Mucosa of descending colon (tissue), 3 donors: ENCODE data around the gene CIB4. TPM values are rescaled to one million over a fixed set of nuclear protein-coding genes. Genes with fewer than 3 reads are reported as not detected.

ENCODE experiments used
- ATAC-seq: fragments of 200-7000 bp; cut with Tn5 transposase; one replicate; pipeline ENCODE4 v1.9.1; 2020; ENCODE audit warnings: mild to moderate bottlenecking, moderate library complexity
- DNase-seq, 3 donors: peaks; one replicate each; pipeline ENCODE4 v3.0.0-alpha.2; 2020
- H3K36me3 ChIP-seq: fragments of 200-600 bp; one replicate; pipeline ENCODE4 v1.8.0; 2021; ENCODE audit warnings: low read depth, mild to moderate bottlenecking
- H3K4me1 ChIP-seq: fragments of 200-600 bp; one replicate; pipeline ENCODE4 v1.8.0; 2021; ENCODE audit warnings: low read depth, mild to moderate bottlenecking
- H3K4me3 ChIP-seq: fragments of 200-600 bp; one replicate; pipeline ENCODE4 v1.8.0; 2021; ENCODE audit warnings: mild to moderate bottlenecking
- H3K9me3 ChIP-seq: fragments of 200-600 bp; one replicate; pipeline ENCODE4 v1.8.0; 2021; ENCODE audit warnings: mild to moderate bottlenecking
- CTCF ChIP-seq: fragments of 200-600 bp; IDR thresholded peaks from one replicate; pipeline ENCODE4 v1.8.0; 2022; ENCODE audit warnings: antibody characterized with exemption, mild to moderate bottlenecking
- intact Hi-C, 2 donors: fragments of 100-400 bp; cut with DNase I in 1 of 2; cut with micrococcal nuclease in 1 of 2; formaldehyde crosslinking; loops; one replicate each; pipeline versions ENCODE4 v1.11.0 to v1.11.1; 2022; cut with DNase I, micrococcal nuclease
- total RNA-seq, 3 donors: library from RNA; stranded (reverse); fragmentation: NEBNext Ultra II Directional in 2 of 3; extraction: Animal tissue kit (Norgen Biotek cat#: 25700) in 2 of 3; gene quantifications; one replicate each; pipeline versions ENCODE4 v1.2.1 to v1.2.4, GENCODE V29; 2021 to 2023
- donor health status: DM: no; HTN: no; CAD: no; lungs with moderate emphysema.
- donor health status: DM: no; HTN: no; CAD: no.
- donor health status: DM: no; HTN: yes; CAD: no.

Gene CIB4
- total RNA-seq, 3 donors from 2014 or later: 0.60 TPM; not detected in 2

- H3K36me3 ChIP-seq: no peaks in the 10 kb centered on the region
- no peak for DNase-seq
- H3K4me1 ChIP-seq: no peaks in the 10 kb centered on the region
- TF ChIP-seq CTCF: no peak
- ATAC-seq: peak; percentile 68
- no peaks in the 10 kb centered on the region for H3K9me3 ChIP-seq
- H3K4me3 ChIP-seq: no peak overlapping the region
- intact Hi-C loops: no loop called here
Measured at GRCh38 chr2:26623541-26624495, 17.3 kb downstream of the CIB4 start.

DNA sequence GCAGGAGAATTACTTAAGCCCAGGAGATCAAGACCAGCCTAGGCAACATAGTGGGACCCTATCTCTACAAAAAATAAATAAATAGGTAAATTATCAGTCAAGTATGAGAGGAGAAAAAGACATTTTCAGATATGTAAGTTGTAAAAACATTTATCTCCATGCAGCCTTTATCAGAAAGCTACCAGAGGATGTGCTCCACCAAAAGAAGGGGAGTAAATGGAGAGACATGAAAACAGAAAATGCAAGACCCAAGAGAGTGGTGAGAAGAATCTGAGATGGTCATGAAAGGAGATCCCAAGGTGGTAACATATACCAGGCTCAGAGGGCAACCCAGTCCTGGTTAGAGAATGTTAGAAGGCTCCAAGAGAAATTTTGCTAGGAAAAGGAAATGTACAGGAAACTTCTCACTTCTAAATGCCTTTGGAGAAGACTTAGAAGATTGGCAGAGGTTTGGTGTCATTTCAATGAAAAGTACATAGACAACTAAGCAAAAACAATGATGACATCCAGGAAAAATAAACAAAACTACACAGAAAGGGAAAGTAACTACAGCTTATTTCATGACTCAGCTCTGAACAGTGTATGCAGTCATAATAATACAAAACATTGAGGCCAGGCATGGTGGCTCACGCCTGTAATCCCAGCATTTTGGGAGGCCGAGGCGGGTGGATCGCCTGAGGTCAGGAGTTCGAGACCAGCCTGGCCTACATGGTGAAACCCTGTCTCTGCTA is 19.5 kb downstream of the CIB4 start:
- Histone ChIP-seq H3K4me1 (no peaks in the 10 kb centered on the region), H3K9me3 (no peaks in the 10 kb centered on the region), H3K4me3 (no peak overlapping the region), H3K36me3 (no peaks in the 10 kb centered on the region)
- intact Hi-C loops: no loop called here
- TF ChIP-seq CTCF: no peak
- ATAC-seq: no peak
- DNase-seq: no peak

- Histone ChIP-seq H3K4me3 (no peak overlapping the region), H3K9me3 (no peaks in the 10 kb centered on the region), H3K36me3 (no peaks in the 10 kb centered on the region), H3K4me1 (no peaks in the 10 kb centered on the region)
- ATAC-seq: no peak
- intact Hi-C loops: no loop called here
- no peak for DNase-seq
- no peak for TF ChIP-seq CTCF
Measured at GRCh38 chr2:26620031-26620605, 21.0 kb downstream of the CIB4 start.

GRCh38 chr2:26619521-26619951 is 21.6 kb downstream of the CIB4 start:
- DNase-seq: no peak
- H3K4me1 ChIP-seq: no peaks in the 10 kb centered on the region
- no peaks in the 10 kb centered on the region for H3K36me3 ChIP-seq
- no peaks in the 10 kb centered on the region for H3K9me3 ChIP-seq
- TF ChIP-seq CTCF: no peak
- intact Hi-C loops: no loop called here
- H3K4me3 ChIP-seq: no peak overlapping the region
- no peak for ATAC-seq

DNA sequence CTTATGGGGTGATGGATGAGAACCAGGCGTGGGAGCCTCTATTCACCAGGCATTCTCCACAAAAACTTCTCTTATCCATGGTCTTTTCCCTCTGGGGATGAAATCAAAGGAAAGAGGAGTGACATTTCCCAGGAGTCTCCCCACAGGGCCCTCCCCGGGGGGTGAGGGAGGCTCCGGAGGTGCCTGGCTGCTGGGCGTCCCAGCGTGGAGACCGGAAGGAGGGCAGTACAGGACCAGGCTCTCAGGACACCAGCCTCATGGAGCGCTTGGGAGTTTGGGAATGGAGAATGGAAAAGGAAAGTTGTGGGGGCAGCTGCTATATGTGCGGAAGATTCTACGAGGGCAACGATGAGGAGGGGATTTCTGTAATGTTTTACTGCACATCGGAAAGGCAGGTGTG is 22.1 kb downstream of the CIB4 start:
- no peak for TF ChIP-seq CTCF
- intact Hi-C loops: no loop called here
- DNase-seq (no peak), ATAC-seq (no peak)
- Histone ChIP-seq H3K4me1 (no peaks in the 10 kb centered on the region), H3K4me3 (no peak overlapping the region), H3K9me3 (no peaks in the 10 kb centered on the region), H3K36me3 (no peaks in the 10 kb centered on the region)
